ENCODE data around the gene APOE. TPM values are rescaled to one million over a fixed set of nuclear protein-coding genes. Genes with fewer than 3 reads are reported as not detected.
"Not testable (repeated sequence)": the region's sequence is repeated elsewhere in the genome, so short reads cannot be mapped to it uniquely, and the experiment has no call there.

The APOE gene
- total RNA-seq, 4 donors from 2014 or later, result 9.1 to 92.5 (median 33.6) TPM

DNA sequence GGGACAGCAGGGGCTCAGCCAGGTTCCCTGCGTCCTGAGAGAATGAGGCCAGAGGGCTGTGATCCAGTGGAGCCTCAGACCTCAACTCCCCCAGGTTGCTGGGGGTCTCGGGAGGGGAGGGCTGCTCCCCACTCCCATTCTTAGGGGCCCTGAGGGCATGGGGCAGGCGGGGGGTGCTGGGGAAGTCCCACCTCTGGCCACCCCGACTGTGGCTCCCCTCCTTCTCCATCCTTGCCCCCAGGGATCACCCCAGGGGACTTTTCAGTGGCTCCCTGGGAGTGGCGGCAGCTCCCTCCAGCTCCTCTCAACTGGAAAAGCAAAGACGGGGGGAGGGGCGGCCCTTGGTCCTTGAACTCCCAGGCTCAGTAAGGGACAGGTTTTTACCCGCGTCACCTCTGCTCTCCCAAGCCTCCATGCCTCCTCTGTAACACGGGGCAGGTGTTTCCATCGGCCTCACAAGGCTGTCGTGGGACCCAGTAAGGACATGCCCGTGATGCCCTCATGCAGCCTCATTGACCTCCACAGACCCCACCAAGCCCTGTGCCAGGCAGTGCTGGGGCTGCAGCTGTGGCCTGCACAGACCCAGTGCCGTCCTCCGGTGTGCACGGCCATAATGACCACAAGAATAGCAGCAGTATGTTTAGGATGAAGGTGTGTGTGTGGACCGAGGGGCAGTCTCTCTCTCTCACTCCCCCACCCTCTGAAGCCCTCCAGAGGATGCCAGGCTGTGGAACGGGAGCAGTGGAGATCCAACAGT lies 26.1 kb upstream of the APOE start:
- no peaks in the 10 kb centered on the region for H3K27me3 ChIP-seq
- DNase-seq, result no peak
- no peaks in the 10 kb centered on the region for H3K4me1 ChIP-seq
- H3K36me3 ChIP-seq, result no peaks in the 10 kb centered on the region
- intact Hi-C loops (cut with DNase I; ENCODE audit: low total_unique reads), result no loop called here
- TF ChIP-seq, protein P1, sequence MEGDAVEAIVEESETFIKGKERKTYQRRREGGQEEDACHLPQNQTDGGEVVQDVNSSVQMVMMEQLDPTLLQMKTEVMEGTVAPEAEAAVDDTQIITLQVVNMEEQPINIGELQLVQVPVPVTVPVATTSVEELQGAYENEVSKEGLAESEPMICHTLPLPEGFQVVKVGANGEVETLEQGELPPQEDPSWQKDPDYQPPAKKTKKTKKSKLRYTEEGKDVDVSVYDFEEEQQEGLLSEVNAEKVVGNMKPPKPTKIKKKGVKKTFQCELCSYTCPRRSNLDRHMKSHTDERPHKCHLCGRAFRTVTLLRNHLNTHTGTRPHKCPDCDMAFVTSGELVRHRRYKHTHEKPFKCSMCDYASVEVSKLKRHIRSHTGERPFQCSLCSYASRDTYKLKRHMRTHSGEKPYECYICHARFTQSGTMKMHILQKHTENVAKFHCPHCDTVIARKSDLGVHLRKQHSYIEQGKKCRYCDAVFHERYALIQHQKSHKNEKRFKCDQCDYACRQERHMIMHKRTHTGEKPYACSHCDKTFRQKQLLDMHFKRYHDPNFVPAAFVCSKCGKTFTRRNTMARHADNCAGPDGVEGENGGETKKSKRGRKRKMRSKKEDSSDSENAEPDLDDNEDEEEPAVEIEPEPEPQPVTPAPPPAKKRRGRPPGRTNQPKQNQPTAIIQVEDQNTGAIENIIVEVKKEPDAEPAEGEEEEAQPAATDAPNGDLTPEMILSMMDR (IDR thresholded peaks at IDR 0.05), result no peak
- TF ChIP-seq POLR2A (IDR thresholded peaks at IDR 0.05), result no peak
- H3K4me3 ChIP-seq, result no peak overlapping the region
- no peaks in the 10 kb centered on the region for H3K9me3 ChIP-seq
- no peak overlapping the region for H3K27ac ChIP-seq

DNA sequence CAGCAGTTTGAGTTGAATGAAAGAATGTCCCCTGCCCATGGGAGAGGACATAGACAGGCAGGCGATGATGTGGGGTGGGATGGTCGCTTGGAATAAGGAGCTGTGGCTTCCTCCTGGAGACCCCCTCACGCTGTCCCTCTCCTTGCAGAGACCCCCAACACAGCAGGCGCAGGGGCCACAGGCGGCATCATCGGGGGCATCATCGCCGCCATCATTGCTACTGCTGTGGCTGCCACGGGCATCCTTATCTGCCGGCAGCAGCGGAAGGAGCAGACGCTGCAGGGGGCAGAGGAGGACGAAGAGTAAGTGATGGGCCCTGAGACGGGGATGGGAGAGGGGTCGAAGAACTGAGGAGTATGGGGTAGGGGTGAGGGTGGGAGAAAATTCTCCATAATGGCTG lies 23.5 kb upstream of the APOE start:
- H3K27ac ChIP-seq, result no peak overlapping the region
- H3K4me1 ChIP-seq, result no peaks in the 10 kb centered on the region
- no peak for DNase-seq
- H3K4me3 ChIP-seq, result no peak overlapping the region
- no peak for TF ChIP-seq POLR2A (IDR thresholded peaks at IDR 0.05)
- TF ChIP-seq, protein P1 (IDR thresholded peaks at IDR 0.05), result no peak
- intact Hi-C loops (cut with DNase I; ENCODE audit: low total_unique reads), result no loop called here
- H3K36me3 ChIP-seq, result no peaks in the 10 kb centered on the region
- H3K9me3 ChIP-seq, result no peaks in the 10 kb centered on the region
- no peaks in the 10 kb centered on the region for H3K27me3 ChIP-seq

DNA sequence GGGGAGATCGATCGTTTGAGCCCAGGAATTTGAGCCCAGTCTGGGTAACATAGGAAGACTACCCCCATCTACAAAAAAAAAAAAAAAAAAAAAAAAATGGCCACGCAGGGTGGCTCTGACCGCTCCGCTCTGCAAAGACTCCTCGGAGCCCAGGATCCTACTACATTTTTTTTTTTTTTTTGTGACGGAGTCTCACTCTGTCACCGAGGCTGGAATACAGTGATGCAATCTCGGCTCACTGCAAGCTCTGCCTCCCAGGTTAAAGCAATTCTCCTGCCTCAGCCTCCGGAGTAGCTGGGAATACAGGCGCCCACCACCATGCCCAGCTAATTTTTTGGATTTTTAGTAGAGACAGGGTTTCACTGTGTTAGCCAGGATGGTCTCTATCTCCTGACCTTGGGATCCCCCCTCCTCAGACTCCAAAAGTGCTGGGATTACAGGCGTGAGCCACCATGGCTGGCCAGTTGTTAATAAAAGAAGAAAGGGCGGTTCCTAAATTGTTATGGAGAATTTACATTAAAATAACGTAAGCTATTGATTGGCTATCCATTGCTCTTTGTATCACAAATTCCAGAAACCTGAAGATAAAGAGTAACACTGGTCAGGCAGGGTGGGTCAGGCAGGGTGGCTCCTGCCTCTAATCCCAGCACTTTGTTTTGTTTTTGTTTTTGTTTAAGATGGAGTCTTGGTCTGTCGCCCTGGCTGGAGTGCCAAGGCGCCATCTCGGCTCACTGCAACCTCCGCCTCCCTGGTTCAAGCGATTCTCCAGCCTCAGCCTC lies 22.8 kb upstream of the APOE start:
- intact Hi-C loops (cut with DNase I; ENCODE audit: low total_unique reads); H3K4me3 ChIP-seq; H3K27me3 ChIP-seq; DNase-seq; H3K9me3 ChIP-seq; H3K27ac ChIP-seq; H3K36me3 ChIP-seq; H3K4me1 ChIP-seq: not testable (repeated sequence)

DNA sequence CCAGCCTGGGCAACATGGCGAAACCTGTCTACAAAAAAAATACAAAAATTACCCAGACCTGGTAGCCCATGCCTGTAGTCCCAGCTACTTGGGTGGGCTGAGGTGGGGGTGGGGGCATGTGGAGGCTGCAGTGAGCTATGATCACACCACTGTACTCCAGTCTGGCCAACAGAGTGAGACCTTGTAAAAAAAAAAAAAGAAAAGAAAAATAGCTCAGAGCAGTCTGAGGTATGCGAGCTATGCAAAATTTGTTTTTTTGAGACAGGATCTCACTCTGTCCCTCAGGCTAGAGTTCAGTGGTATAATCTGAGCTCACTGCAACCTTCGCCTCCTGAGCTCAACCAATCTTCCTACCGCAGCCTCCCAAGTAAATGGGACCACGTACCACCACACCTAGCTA lies 21.7 kb upstream of the APOE start:
- Histone ChIP-seq H3K9me3 (no peaks in the 10 kb centered on the region), H3K4me1 (no peaks in the 10 kb centered on the region), H3K4me3 (no peak overlapping the region), H3K27ac (no peak overlapping the region), H3K27me3 (no peaks in the 10 kb centered on the region), H3K36me3 (no peaks in the 10 kb centered on the region)
- no peak for DNase-seq
- intact Hi-C loops (cut with DNase I; ENCODE audit: low total_unique reads), result no loop called here
- TF ChIP-seq POLR2A (IDR thresholded peaks at IDR 0.05), result no peak
- TF ChIP-seq, protein P1 (IDR thresholded peaks at IDR 0.05), result no peak

DNA sequence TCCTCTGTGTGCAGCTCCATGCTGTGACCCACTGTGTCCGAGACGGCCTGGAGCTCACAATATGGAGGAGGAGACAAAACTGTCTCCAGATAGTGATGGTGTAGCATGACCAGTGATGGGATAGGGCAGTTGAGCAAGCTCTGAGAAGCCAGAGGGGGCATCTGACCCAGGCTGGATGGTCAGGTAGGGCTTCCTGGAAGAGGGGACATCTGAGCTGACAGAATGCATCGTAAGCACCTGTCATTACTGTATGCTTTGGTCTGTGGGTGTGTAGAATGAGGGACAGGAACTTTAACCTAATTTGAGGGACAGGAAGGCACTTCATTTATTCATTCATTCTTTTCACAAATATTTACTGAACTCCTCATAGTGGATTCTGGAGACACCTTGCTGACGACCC lies 21.0 kb upstream of the APOE start:
- TF ChIP-seq, protein P1 (IDR thresholded peaks at IDR 0.05), result no peak
- no peak for TF ChIP-seq POLR2A (IDR thresholded peaks at IDR 0.05)
- no peaks in the 10 kb centered on the region for H3K36me3 ChIP-seq
- no peak overlapping the region for H3K27ac ChIP-seq
- no peaks in the 10 kb centered on the region for H3K9me3 ChIP-seq
- H3K4me3 ChIP-seq, result no peak overlapping the region
- intact Hi-C loops (cut with DNase I; ENCODE audit: low total_unique reads), result no loop called here
- H3K27me3 ChIP-seq, result no peaks in the 10 kb centered on the region
- peaks cover under 1% of the 10 kb centered on the region in 2 donors for H3K4me1 ChIP-seq
- no peak for DNase-seq

All from uterus (tissue), 4 donors.